ENCODE data around the gene GTF2A1. TPM values are rescaled to one million over a fixed set of nuclear protein-coding genes. Genes with fewer than 3 reads are reported as not detected.

Gene GTF2A1
- total RNA-seq, 1 donor from 2014 or later, result 40.4 TPM

DNA sequence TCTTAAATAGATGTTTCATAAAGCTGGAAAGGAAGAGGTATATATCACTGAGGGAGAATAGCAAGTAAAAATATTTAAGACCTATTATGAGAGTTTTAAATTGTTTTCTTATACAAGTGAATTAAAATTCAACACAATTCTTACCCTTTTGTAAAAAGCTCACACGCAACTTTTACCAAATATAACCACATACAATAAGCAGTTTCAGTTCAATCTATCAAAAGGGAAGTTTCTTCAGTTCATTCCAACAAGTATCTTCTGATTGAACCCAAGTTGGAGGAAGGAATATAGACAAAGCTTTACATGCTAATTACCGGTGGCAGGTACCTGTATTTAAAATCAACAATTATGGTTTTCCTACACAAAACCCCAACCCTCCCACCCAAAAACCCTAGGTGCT is 41.1 kb downstream of the GTF2A1 start:
- no peak for DNase-seq (ENCODE audit: low read depth, low spot score)

DNA sequence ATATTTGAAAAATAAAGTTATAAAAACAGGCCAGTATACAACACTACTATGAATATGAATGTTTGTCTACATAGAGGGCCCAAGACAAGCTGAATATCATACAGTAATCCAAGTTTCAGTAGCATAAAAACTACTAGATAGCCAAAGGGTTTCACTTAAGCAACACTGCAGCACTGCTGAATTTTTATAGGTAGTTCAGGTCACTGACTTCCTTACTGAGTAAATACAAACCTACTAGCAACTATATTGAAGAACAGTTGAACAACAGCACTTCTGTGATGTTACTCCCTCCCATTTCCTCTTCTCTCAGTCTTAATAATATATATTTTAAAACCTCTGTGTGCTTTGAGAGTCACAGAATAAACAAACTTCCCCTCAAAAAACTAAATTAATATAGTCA is 42.7 kb downstream of the GTF2A1 start:
- no peak for DNase-seq (ENCODE audit: low read depth, low spot score)

DNA sequence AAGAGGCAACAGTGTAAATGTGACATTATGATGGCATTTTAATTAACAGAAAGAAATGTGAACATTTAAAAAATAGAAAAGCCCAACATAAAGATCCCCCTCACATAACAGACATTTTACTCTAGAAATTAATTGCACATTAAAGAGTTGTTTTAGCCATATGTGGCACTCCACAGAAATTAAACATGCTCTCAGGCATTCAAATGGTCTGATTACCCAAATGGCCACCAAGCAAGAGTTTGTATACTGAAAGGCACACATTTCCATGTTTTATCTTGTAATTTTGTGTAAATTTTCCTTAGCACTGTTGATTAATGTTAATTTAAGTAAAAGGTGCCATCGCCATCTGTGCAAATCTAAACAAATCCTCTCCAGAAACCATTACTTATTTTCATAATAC is 43.5 kb downstream of the GTF2A1 start:
- DNase-seq (ENCODE audit: low read depth, low spot score), result no peak

DNA sequence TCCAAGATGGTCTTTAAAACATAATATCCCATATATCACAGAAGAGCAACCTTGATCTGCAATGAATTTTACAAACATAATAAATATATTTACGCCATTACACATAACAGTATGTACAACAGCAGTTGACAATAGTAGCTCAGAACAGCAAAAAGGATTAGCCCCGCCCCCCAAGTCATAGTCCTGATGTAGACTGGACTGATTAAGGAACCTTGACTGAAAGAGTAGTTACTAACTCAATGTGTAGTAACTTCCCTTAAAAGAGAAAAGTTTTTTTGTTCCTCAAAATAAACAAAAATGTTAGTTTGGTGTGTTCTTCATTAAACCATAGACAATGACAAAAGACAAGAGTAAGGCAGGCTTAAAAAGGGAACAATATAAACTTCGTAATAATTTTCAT is 44.5 kb downstream of the GTF2A1 start:
- no peak for DNase-seq (ENCODE audit: low read depth, low spot score)

DNA sequence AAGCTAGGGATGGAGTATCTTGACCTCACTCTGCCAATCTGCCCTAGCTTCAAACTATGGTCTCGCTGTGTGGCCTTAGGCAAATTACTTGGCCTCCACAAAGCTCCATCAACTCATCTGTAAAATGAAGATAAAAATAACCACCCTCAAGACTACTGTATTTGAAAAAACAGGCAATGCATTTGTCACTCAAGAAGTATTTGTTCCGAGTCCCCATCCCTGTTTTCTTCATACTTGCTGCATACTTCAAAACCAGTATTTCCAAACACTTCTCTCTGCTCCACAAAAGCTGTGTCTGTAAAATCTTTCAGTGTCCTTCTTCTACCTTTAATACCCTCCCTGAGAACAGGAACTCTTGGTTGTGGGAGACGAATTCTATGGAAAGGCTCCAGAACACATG is 47.9 kb downstream of the GTF2A1 start:
- no peak for DNase-seq (ENCODE audit: low read depth, low spot score)

DNA sequence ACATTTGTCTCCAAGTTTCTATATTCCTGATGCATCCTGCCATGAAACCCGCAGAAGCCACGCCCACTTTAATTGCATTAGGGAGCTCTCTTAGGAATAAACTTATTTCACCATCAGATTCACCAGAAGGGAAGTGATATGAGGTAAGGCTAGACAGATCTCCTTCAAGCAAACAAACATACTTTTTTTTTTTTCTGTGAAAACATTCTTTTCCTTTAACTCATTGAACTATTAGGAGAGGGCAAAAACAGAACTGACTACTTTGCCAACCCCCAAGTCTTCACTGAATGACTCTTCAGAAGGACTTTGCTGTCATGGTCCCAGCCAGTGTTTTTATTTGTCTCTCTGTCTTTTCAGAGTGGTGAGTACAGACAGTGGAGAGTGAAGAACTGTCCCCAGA is 48.4 kb downstream of the GTF2A1 start:
- no peak for DNase-seq (ENCODE audit: low read depth, low spot score)

DNA sequence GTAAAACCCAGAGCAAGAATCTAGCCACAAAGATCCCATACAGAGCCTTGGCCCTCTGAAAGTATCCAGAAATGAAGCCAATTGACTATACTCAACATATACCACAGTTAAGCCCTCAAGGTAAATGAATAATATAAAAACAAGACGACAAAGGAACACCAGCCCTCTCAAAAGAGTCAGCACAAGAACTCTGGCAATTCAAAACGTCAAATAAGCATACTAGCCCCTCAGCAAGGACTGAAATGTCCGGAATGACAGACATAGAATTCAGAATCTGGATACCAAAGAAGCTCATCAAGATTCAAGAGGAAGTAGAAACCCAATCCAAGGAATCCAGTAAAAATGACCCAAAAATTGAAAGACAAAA is 49.9 kb downstream of the GTF2A1 start:
- no peak for DNase-seq (ENCODE audit: low read depth, low spot score)

DNA sequence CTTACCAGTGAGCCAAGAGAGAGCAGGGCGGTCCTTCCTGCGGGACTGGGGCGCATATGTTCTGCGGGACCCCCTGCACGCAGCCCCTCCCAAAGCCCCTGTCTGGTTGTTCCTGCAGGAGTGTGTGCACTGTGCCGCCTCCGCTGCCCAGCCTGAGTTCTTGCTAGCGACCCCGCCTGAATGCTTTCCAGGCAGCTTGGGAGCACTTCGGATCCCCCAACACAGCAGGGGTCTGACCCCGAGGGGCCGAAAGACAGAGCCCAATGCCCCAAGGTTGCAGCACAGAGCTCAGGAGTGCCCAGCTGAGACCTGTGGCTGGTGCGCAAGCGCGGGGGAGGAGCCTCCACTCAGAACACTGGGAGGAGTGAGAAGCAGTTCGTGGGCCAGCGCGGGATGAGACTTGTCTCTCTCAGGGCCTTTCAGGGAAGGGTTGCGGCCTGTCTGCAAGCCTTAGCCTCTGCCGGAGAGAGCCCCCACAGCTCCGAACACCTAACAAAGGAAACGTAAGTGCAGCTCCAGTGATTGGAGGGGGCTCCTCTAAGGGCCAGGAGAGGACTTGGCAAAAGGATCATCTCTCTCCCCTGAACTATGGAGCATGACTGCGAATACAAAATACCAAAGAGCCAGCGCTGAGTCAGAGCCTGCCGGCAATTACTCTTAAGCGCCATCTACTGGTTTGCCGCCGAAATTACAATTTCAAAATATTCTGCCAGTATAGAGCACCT is 50.5 kb downstream of the GTF2A1 start:
- peak; percentile 55 for DNase-seq (ENCODE audit: low read depth, low spot score)

DNA sequence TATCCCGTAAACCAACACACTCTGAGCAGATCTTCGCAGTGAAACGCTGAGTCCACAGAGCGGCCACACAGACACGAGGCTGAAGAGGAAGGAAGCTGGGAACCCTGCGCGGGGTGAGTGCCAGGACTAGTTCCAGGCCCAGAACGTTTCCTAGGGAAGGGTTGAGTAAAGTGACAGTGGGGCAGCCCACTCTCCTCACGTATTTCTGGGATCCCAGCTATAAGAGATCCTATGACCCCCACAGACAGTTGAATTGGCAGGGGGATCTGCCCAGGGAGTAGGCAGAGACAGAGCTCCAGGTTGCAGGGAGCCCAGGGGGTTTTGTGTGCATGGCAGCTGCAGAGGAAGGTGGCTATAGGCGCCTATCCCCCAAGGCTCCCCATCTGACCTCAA is 51.1 kb downstream of the GTF2A1 start:
- DNase-seq (ENCODE audit: low read depth, low spot score), result no peak

DNA sequence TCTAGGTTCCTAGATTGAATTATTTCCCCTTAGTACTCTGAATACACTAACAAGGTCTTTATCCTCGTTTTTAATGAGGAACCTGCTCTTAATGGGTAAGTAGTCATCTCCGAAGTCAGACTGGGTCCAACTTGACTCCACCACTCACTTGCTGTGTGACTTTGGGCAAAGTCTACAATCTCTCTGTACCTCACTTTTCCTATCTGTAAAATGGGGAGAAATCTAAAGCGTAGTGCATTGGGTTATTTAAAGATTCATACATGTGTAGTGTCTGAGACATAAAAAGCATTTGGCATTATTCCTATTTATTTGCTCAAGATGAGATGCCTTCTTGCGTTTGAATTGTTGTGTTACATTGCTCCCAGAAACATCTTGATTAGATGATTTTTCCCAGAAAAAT is 51.5 kb downstream of the GTF2A1 start:
- no peak for DNase-seq (ENCODE audit: low read depth, low spot score)

DNA sequence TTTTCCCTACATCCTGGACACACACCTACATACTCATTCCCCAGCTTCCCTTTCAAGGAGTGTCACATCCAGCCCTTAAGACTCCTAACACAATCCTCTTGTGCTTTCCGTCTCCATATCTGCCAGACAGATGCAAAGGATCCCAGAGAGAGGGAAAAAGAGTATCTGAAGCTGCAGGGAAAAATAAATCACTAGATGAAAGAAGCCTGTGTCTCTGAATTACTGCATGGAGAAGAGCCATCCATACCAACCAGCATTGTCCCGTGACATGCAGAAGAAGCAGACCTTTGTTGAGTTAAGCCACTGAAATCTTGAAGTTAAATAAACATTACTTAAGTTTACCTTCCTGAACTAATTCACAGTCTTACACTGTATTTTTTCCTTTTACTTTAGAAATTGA is 54.6 kb downstream of the GTF2A1 start:
- no peak for DNase-seq (ENCODE audit: low read depth, low spot score)

DNA sequence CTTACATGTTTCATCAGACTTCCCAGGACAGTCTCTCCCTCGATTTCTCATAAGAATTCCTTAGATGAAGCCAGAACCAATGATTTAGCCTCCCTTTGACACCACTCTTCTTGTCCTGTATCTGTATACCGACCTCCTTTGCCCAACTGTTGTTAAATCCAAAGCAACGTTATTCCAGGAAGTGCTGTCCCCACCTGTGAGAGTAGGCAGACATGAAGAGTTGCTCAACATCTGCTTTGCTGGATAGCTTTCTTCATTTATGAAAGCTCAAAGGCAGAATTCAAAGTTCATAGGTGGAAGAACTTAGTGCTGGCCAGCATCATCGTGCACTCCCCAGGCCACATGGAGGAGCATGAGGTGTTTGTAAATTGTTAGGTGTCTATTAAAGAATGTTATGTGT is 55.6 kb downstream of the GTF2A1 start:
- DNase-seq (ENCODE audit: low read depth, low spot score), result no peak

DNA sequence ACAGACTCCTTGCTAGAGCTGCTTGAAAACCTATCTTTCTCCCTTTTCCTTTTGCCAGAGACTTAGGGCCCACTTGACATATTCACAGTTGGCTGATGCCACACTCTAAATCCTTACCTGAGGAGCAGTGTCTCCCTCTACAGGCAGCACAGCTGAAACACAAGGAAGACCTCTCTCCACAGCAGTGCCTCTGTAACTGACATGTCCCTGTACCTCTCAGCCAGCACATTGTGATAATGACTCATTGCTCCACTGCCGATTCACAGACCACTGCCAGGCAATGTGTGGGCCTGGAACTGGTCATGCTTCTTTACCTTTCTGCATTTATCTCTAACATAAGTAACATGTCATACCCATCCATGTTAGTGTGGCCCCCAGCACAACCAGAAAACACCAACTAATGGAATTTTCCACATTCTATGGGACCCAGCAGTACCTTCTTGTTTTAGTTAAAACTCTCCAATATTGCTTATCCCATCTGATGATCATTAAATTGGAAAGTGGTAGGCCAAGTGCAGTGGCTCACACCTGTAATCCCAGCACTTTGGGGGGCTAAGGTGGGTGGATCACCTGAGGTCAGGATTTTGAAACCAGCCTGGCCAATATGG is 56.5 kb downstream of the GTF2A1 start:
- DNase-seq (ENCODE audit: low read depth, low spot score), result no peak

DNA sequence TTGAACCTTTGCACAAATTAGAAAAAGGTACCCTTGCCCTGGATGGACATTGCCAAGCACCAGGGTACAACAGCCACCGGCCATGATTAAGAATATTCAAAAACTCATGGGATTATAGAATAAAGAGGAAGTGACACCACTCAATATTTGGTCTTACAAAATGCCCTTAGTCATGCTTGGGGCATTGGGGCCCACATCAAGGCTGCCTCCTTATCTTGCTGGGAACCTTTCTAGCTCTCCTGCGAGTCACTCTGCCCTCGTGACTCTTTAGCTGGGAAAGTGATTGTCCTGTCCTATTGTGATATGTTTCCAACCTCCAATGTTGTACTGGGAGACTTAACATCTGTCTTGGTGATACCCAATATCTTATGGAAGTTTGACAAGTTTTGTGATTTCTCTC is 57.8 kb downstream of the GTF2A1 start:
- no peak for DNase-seq (ENCODE audit: low read depth, low spot score)

DNA sequence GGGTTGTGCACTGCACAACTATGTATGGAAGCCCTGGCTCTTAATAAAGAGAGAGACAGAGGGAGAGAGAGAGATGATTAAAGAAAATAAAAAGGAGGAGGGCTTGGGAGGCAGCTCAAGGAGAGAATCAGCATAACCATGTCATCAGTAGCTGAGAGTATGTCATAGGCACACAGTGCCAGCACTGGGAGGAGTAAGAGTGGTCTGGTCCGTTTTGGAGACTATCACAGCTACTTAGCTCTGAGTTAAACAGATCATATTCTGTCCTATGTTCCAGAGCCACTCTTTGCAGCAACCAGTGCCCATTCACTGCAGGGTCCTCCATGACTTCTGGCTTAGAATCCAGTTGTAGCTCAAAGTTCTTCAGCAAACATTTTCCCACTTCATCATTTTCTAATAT is 59.0 kb downstream of the GTF2A1 start:
- DNase-seq (ENCODE audit: low read depth, low spot score), result no peak

DNA sequence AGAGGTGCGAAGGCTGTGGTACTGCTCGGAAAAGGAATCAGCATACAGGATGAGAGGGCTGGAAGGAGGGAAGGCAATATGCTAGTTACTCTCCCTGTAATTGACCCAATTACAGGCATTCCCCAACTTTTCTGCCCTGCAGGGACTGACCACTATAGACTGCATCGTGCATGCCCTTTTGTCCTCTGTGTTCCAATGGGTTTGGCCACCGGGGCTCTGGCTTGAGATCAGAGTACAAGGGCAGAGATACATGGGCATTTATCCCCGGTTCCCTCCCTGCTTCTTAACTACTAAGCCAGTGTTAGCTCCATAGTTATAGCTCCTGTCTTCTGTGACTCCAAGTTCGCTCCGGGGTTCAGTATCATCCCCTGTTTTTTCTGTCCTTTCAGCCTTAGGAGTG is 59.7 kb downstream of the GTF2A1 start:
- DNase-seq (ENCODE audit: low read depth, low spot score), result no peak

DNA sequence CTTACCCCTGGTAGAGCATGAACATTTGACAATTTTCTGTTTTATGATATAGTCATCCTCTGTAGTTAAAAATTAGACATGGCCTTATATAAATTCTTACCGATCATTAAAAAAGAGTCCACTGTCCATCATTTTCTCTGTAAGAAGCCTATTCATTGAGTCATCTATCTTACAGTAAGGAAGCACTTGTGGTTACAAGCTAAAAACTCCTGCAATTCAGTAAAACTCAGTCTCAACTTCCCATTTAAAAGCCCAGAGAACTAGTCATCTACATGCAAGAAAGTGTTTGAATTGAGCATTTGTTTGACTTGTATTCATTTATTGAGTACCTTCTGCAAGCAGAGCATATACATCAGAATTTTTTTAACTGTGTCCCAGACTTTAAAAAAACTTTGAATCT is 63.3 kb downstream of the GTF2A1 start:
- DNase-seq (ENCODE audit: low read depth, low spot score), result no peak

DNA sequence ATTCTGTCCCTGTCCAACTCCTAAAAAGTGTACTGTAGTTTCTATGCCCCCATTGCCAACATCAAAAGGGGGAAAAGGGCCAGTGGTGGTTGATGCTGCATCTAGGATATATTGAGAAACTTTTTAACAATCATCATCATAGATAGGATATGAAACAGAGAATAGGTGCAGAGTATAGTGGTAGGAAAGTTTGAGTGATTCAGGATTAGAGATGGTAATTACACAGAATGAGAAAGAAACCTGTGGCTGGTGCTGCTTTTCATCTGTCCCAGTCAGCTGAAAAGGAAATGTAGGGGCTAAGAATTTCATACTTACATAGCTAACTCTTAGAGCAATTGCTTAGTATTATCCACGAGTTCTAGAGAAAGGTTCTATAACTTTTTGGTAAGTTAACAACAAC is 67.6 kb downstream of the GTF2A1 start:
- no peak for DNase-seq (ENCODE audit: low read depth, low spot score)

DNA sequence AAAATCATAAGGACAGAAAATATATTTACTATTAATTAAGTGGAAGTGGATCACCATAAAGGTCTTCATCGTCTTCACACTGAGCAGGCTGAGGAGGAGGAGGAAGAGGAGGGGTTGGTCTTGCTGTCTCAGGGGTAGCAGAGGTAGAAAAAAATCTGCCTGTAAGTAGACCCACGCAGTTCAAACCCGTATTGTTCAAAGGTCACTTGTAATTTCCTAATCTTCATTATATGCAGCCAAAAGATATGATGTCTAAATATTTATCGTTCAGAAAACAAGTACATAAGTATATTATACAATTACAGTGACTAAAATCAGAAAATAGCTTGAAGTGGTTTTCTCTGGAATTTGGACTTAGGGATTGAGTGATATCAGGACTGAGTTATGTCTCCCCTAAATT is 72.1 kb downstream of the GTF2A1 start:
- DNase-seq (ENCODE audit: low read depth, low spot score), result no peak

DNA sequence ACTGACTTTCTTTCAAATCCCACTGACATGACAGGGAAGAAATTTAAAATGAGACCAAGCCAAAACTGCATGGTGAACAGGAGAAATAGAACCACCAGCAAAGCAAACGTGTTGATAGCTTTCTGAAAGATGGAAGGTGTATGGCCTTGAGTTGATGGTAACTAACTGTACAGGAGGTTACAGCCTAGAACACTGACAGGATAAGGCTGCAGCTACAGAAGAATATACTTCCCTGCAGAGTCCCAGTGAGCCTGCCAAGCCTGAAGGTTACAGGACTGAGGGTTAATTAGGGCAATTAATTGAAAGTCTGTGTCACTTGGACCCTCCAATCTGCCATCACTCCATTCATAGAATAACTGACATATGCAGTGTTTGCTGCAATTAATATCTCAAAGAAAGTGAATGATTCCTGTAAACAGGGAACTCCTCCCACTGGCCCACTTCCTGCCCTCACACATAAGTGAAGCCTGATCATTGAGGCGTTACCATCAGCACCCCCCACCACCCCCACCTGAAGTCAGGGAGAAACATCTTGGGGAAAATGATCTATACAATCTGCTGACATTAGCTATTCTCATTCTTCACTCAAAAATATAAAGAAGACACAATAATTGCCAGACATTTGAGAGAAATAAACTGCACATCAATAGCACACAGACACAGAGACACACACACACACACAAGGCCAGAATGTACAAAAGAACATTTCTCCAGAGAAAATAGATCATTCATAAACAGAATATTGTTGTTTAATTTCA is 73.4 kb downstream of the GTF2A1 start:
- no peak for DNase-seq (ENCODE audit: low read depth, low spot score)

DNA sequence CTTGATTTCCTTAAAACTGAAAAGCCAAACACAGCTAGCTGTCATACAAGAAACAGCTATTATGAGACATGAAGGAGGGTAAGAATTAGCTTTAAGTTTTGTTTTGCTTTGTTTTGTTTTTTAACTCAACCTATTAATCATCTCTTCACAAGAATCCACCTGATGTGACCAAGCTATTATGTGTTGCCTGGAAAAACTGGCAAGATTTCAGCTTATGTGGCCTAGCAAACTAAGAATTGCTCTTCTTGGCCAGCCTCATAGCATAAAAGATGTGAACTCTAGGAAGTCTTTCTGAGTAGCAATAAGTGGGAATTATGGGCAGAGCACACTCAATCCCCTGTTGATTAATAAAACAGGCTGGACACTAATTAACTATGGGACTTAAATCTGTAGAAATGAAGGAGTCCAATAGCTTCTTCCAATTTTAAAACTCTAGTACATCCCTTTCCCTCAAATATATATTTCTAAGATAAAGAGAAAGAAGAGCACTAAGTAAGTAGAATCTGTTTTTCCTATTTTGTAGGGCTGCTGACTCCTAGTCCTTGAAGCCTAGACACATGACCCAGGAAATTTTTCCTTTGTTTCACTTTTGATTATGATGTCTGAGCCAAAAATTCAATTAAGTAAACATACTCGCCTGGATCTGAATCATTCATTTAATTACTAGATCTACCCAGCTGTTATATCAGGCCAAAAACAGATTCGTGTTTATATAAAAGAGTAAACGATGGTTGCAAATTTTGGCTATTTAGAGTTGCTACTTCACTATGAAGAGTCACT is 75.7 kb downstream of the GTF2A1 start:
- DNase-seq (ENCODE audit: low read depth, low spot score), result no peak

DNA sequence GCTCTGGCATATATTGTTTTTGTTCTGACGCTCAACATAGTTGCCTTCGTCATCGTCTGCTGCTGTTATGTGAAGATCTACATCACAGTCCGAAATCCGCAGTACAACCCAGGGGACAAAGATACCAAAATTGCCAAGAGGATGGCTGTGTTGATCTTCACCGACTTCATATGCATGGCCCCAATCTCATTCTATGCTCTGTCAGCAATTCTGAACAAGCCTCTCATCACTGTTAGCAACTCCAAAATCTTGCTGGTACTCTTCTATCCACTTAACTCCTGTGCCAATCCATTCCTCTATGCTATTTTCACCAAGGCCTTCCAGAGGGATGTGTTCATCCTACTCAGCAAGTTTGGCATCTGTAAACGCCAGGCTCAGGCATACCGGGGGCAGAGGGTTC is 77.0 kb downstream of the GTF2A1 start:
- DNase-seq (ENCODE audit: low read depth, low spot score), result no peak

Data from pulmonary artery endothelial cell (primary cell).